HepG2 (cell line): ENCODE data around the gene C14orf119. TPM values are rescaled to one million over a fixed set of nuclear protein-coding genes. Genes with fewer than 3 reads are reported as not detected.

ENCODE experiments used
- ATAC-seq: fragments of 200-7000 bp; cut with Tn5 transposase; 3 replicates; pipeline ENCODE4 v1.9.1; 2020; ENCODE audit warnings: mild to moderate bottlenecking, moderate library complexity
- BruUV-seq: library from RNA; stranded (reverse); fragments of 400-500 nt; replicated peaks from 2 replicates; lab custom pipeline; 2021; lab: Mats Ljungman, UMichigan
- CTCF ChIA-PET: fragments of 300-600 bp; formaldehyde crosslinking; extraction: SDS; loops from one replicate; lab custom pipeline; 2021; ENCODE audit warnings: low total read pairs, inconsistent platforms, low intra/inter-chr PET ratio; lab: Yijun Ruan, JAX
- POLR2A ChIA-PET: fragments of 350-600 bp; sonication (Branson Sonifier 250); formaldehyde crosslinking; loops from one replicate; lab custom pipeline; 2020; ENCODE audit warnings: antibody characterized with exemption, inconsistent platforms; lab: Yijun Ruan, JAX
- DNase-seq: peaks from one replicate; pipeline ENCODE4 v3.0.0-alpha.2; 2015; ENCODE audit warnings: low spot score
- FAIRE-seq: peaks from 3 replicates; lab custom pipeline; 2011; peaks lifted over from hg19 to GRCh38; lab: Jason Lieb, UNC
- H2AFZ ChIP-seq: one replicate; pipeline ENCODE4 v1.6.1; 2011; ENCODE audit warnings: low read length, inconsistent platforms
- H3K27ac ChIP-seq: fragments of 300-600 bp; 3 replicates; pipeline ENCODE4 v1.8.0; 2011; ENCODE audit warnings: mixed run types, mild to moderate bottlenecking, mixed read lengths, low read length, inconsistent platforms; ENCODE audit not compliant: insufficient read depth; ENCODE audit errors: extremely low read length
- H3K27me3 ChIP-seq, 2 experiments: fragments of 200-600 bp in 1 of 2; 2 replicates in 1 of 2; 3 replicates in 1 of 2; pipeline versions ENCODE4 v1.6.0 to v1.8.0; 2011; ENCODE audit warnings: low read length in 2 of 2, mild to moderate bottlenecking in 2 of 2, moderate library complexity in 2 of 2, inconsistent platforms in 1 of 2; ENCODE audit not compliant: insufficient read depth in 2 of 2, control insufficient read depth in 1 of 2
- H3K36me3 ChIP-seq, 2 experiments: fragments of 200-600 bp in 1 of 2; replicated peaks in 1 of 2; 2 replicates in 1 of 2; 3 replicates in 1 of 2; pipeline versions ENCODE4 v1.5.1 to v1.8.0; 2011; ENCODE audit warnings: low read length in 2 of 2, inconsistent platforms in 1 of 2; ENCODE audit not compliant: insufficient read depth in 2 of 2, control insufficient read depth in 1 of 2
- H3K4me1 ChIP-seq: 2 replicates; pipeline ENCODE4 v1.5.1; 2012; ENCODE audit warnings: low read length, inconsistent platforms; ENCODE audit not compliant: insufficient read depth
- H3K4me2 ChIP-seq: 2 replicates; pipeline ENCODE4 v1.6.0; 2011; ENCODE audit warnings: low read depth, low read length, inconsistent platforms
- H3K4me3 ChIP-seq, 3 experiments: fragments of 200-600 bp in 1 of 3; sonication (generic), shearing (Covaris generic) in 1 of 3; replicated peaks in 1 of 3; 2 replicates each; pipeline ENCODE4 v1.5.1; 2011 to 2016; ENCODE audit warnings: low read length in 3 of 3, inconsistent platforms in 2 of 3, low read depth in 2 of 3, mild to moderate bottlenecking in 2 of 3, control low read depth in 1 of 3, mixed read lengths in 1 of 3; ENCODE audit not compliant: insufficient read depth in 1 of 3
- H3K79me2 ChIP-seq: one replicate; pipeline ENCODE4 v1.6.1; 2011; ENCODE audit warnings: low read length, inconsistent platforms; ENCODE audit not compliant: insufficient read depth
- H3K9ac ChIP-seq: 2 replicates; pipeline ENCODE4 v1.6.0; 2011; ENCODE audit warnings: mild to moderate bottlenecking, low read depth, low read length, inconsistent platforms; ENCODE audit not compliant: insufficient read depth
- H3K9me3 ChIP-seq: 2 replicates; pipeline ENCODE4 v1.5.1; 2012; ENCODE audit warnings: mild to moderate bottlenecking, low read length
- H4K20me1 ChIP-seq: 2 replicates; pipeline ENCODE4 v1.6.0; 2011; ENCODE audit warnings: inconsistent platforms, mild to moderate bottlenecking, low read length, moderate library complexity; ENCODE audit not compliant: insufficient read depth
- AGO1 ChIP-seq: fragments of 200-400 bp; formaldehyde crosslinking; IDR thresholded peaks from 2 replicates; pipeline ENCODE4 v1.6.1; 2017; ENCODE audit warnings: mild to moderate bottlenecking, low read depth, low read length, moderate library complexity; ENCODE audit not compliant: poor library complexity, severe bottlenecking
- HOMEZ ChIP-seq: IDR thresholded peaks from 2 replicates; pipeline ENCODE4 v1.6.1; 2016; ENCODE audit warnings: low read depth
- MLXIP ChIP-seq: sonication (generic); formaldehyde crosslinking; IDR thresholded peaks from 2 replicates; pipeline ENCODE4 v1.9.0; 2021; ENCODE audit warnings: missing genetic modification reagents, borderline replicate concordance
- NCOA1 ChIP-seq: sonication (generic); formaldehyde crosslinking; IDR thresholded peaks from 2 replicates; pipeline ENCODE4 v1.9.0; 2021; ENCODE audit warnings: missing genetic modification reagents
- ZC3H4 ChIP-seq: sonication (generic); formaldehyde crosslinking; IDR thresholded peaks from 2 replicates; pipeline ENCODE4 v1.4.0; 2020; ENCODE audit warnings: missing genetic modification reagents, borderline replicate concordance
- ZKSCAN8 ChIP-seq: IDR thresholded peaks from 2 replicates; pipeline ENCODE4 v1.6.1; 2016; ENCODE audit warnings: borderline replicate concordance, missing genetic modification reagents, missing compliant biosample characterization
- ZNF296 ChIP-seq: sonication (generic); formaldehyde crosslinking; conservative IDR thresholded peaks from 2 replicates; pipeline ENCODE4 v1.5.0; 2020; ENCODE audit warnings: mild to moderate bottlenecking, missing genetic modification reagents
- ZNF407 ChIP-seq: sonication (generic); formaldehyde crosslinking; IDR thresholded peaks from one replicate; pipeline ENCODE4 v1.5.1; 2020; ENCODE audit warnings: mild to moderate bottlenecking, missing genetic modification reagents; ENCODE audit errors: not compliant biosample characterization
- ZNF446 ChIP-seq: sonication (generic); formaldehyde crosslinking; IDR thresholded peaks from 2 replicates; pipeline ENCODE4 v1.5.0; 2020; ENCODE audit warnings: mild to moderate bottlenecking, missing genetic modification reagents
- ZNF530 ChIP-seq: sonication (generic); formaldehyde crosslinking; IDR thresholded peaks from 2 replicates; pipeline ENCODE4 v1.5.0; 2020; ENCODE audit warnings: low read depth, mild to moderate bottlenecking, missing genetic modification reagents
- ZNF652 ChIP-seq: IDR thresholded peaks from 2 replicates; pipeline ENCODE4 v1.6.1; 2016; ENCODE audit warnings: low read depth, borderline replicate concordance
- WGBS: methylation state at CpG from one replicate; pipeline ENCODE4 v1.1.6; 2017; ENCODE audit warnings: low lambda C conversion rate; 5-methylcytosine and 5-hydroxymethylcytosine counted together
- in situ Hi-C: cut with HindIII; loops from 2 replicates; pipeline ENCODE4 v1.10.0; 2017; ENCODE audit warnings: low pct_unique_long_range_greater_than_20kb; ENCODE audit not compliant: extremely low pct_ligation_motif_present
- intact Hi-C: fragments of 100-400 bp; cut with micrococcal nuclease; formaldehyde crosslinking; loops from one replicate; pipeline ENCODE4 v1.10.0; 2022; ENCODE audit not compliant: unreplicated experiment
- polyA plus RNA-seq, 8 experiments: library from polyadenylated mRNA; depleted of rRNA in 3 of 8; stranded (reverse) in 7 of 8; unstranded in 1 of 8; fragments of >200 nt; fragmentation: Illumina TruSeq in 4 of 8; extraction: Trizol in 4 of 8; gene quantifications; 2 replicates each; pipeline versions ENCODE4 v1.2.1 to v1.2.3, GENCODE V29; 2011 to 2016; ENCODE audit warnings: low read depth in 4 of 8, missing spikeins in 1 of 8, mixed read lengths in 1 of 8; ENCODE audit not compliant: insufficient read depth in 1 of 8
- total RNA-seq, 5 experiments: library from RNA; depleted of rRNA; stranded (reverse); fragments of >200 nt; fragmentation: Illumina TruSeq; extraction: Trizol; gene quantifications; 2 replicates each; pipeline ENCODE4 v1.2.3, GENCODE V29; 2016; ENCODE audit warnings: low read depth in 1 of 5

C14orf119 gene
- total and polyA plus RNA-seq, 2 of the 13 experiments (the other 11 are each of a cell fraction or from before 2014, with no cell fraction given): 117 to 206 TPM

GRCh38 chr14:23137192-23137812, 42.0 kb downstream of the C14orf119 start:
- intact Hi-C loops (no loop called here), in situ Hi-C loops (no loop called here)
- Histone ChIP-seq H3K36me3 (no peaks in the 10 kb centered on the region), H3K4me3 (no peak overlapping the region; a peak in 1 of 6 replicates), H3K4me1 (peaks cover 17% of the 10 kb centered on the region), H3K79me2 (no peaks in the 10 kb centered on the region), H3K27ac (no peak overlapping the region), H2AFZ (no peak overlapping the region), H3K27me3 (peaks cover 11 to 56% of the 10 kb centered on the region in 2 experiments), H4K20me1 (no peaks in the 10 kb centered on the region), H3K9ac (no peak overlapping the region), H3K4me2 (peak overlapping the region; percentile 29), H3K9me3 (no peaks in the 10 kb centered on the region)
- FAIRE-seq (no peak), ATAC-seq (peak; percentile 45), DNase-seq (no peak)
- WGBS: 25% methylated on average over 11 of the region's 11 CpGs
- no TSS peak for BruUV-seq
- ChIA-PET POLR2A (no interaction called here), CTCF (interaction anchor here (1.1 kb wide), 1 partner anchor 16 kb away, joined by 5 read pairs; no protein-coding TSS in a partner anchor)
- no peak for TF ChIP-seq ZNF652 (CRISPR knock-in tag)
- no peak for TF ChIP-seq AGO1
- no peak for TF ChIP-seq ZKSCAN8 (CRISPR knock-in tag)
- TF ChIP-seq HOMEZ (CRISPR knock-in tag): no peak
- no peak for TF ChIP-seq NCOA1 (CRISPR knock-in tag)
- TF ChIP-seq ZNF446 (CRISPR knock-in tag): 0 out of 2 replicates have a peak, but pooled peaks have one; percentile 16
- no peak for TF ChIP-seq ZNF407 (CRISPR knock-in tag)
- TF ChIP-seq ZNF296 (CRISPR knock-in tag): no peak
- no peak for TF ChIP-seq MLXIP (CRISPR knock-in tag)
- TF ChIP-seq ZNF530 (CRISPR knock-in tag): no peak
- TF ChIP-seq ZC3H4 (CRISPR knock-in tag): no peak
